K562 (cell line): Measurements from ENCODE around the gene SOX12. TPM values are rescaled to one million over a fixed set of nuclear protein-coding genes. Genes with fewer than 3 reads are reported as not detected.

Experiments
- ATAC-seq: fragments of 200-7000 bp; cut with Tn5 transposase; 3 replicates; pipeline ENCODE4 v1.9.1; 2020; ENCODE audit warnings: moderate library complexity
- BruUV-seq: library from RNA; stranded (reverse); fragments of 400-500 nt; replicated peaks from 2 replicates; lab custom pipeline; 2021; lab: Mats Ljungman, UMichigan
- CTCF ChIA-PET: fragments of 300-600 bp; formaldehyde crosslinking; extraction: SDS; loops from one replicate; lab custom pipeline; 2021; ENCODE audit warnings: low intra/inter-chr PET ratio; lab: Yijun Ruan, JAX
- POLR2A ChIA-PET: fragments of 300-600, 350-650 bp; sonication (Branson Sonifier 250); formaldehyde crosslinking; extraction: SDS; loops from one replicate; lab custom pipeline; 2021; ENCODE audit warnings: antibody characterized with exemption, inconsistent platforms; lab: Yijun Ruan, JAX
- DNase-seq, 4 experiments: peaks; one replicate each; pipeline versions ENCODE4 v3.0.0 to v3.0.0-alpha.2; 2011 to 2018; ENCODE audit warnings: low spot score in 3 of 4, mixed read lengths in 3 of 4; ENCODE audit errors: extremely low read depth in 1 of 4
- FAIRE-seq: peaks from 2 replicates; lab custom pipeline; 2011; peaks lifted over from hg19 to GRCh38; lab: Jason Lieb, UNC
- H2AFZ ChIP-seq: 2 replicates; pipeline ENCODE4 v1.6.0; 2011; ENCODE audit warnings: low read depth, low read length, control low read depth, inconsistent platforms
- H3K27ac ChIP-seq: fragments of 200-600 bp; 3 replicates; pipeline ENCODE4 v1.8.0; 2011; ENCODE audit warnings: low read depth, mild to moderate bottlenecking, control low read depth, inconsistent platforms, low read length, moderate library complexity, mixed read lengths; ENCODE audit errors: extremely low read depth
- H3K27me3 ChIP-seq, 2 experiments: fragments of 300-600 bp in 1 of 2; 2 replicates in 1 of 2; 3 replicates in 1 of 2; pipeline versions ENCODE4 v1.6.0 to v1.8.0; 2011; ENCODE audit warnings: inconsistent platforms in 2 of 2, low read length in 2 of 2, mild to moderate bottlenecking in 1 of 2, mixed read lengths in 1 of 2, moderate library complexity in 1 of 2; ENCODE audit not compliant: control insufficient read depth in 2 of 2, insufficient read depth in 2 of 2
- H3K36me3 ChIP-seq: fragments of 300-600 bp; 3 replicates; pipeline ENCODE4 v1.8.0; 2011; ENCODE audit warnings: mild to moderate bottlenecking, low read length, inconsistent platforms; ENCODE audit not compliant: control insufficient read depth, insufficient read depth
- H3K4me1 ChIP-seq, 2 experiments: fragments of 200-600 bp in 1 of 2; replicated peaks in 1 of 2; 2 replicates in 1 of 2; 3 replicates in 1 of 2; pipeline versions ENCODE4 v1.5.1 to v1.8.0; 2011; ENCODE audit warnings: inconsistent platforms in 2 of 2, low read length in 2 of 2, mild to moderate bottlenecking in 1 of 2, mixed read lengths in 1 of 2, moderate library complexity in 1 of 2; ENCODE audit not compliant: control insufficient read depth in 2 of 2, insufficient read depth in 2 of 2
- H3K4me2 ChIP-seq: 2 replicates; pipeline ENCODE4 v1.6.1; 2011; ENCODE audit warnings: low read length, control low read depth, inconsistent platforms, mixed read lengths; ENCODE audit not compliant: insufficient read depth
- H3K4me3 ChIP-seq: fragments of 200-600 bp; sonication (generic), shearing (Covaris generic); 2 replicates; pipeline ENCODE4 v1.5.1; 2016; ENCODE audit warnings: control low read depth, inconsistent platforms
- H3K79me2 ChIP-seq: fragments of 200-600 bp; 3 replicates; pipeline ENCODE4 v1.8.0; 2011; ENCODE audit warnings: low read length, inconsistent platforms; ENCODE audit not compliant: control insufficient read depth, insufficient read depth
- H3K9ac ChIP-seq, 2 experiments: 2 replicates each; pipeline versions ENCODE4 v1.6.0 to v1.6.1; 2011; ENCODE audit warnings: low read depth in 2 of 2, low read length in 2 of 2, control low read depth in 1 of 2, inconsistent platforms in 1 of 2, mild to moderate bottlenecking in 1 of 2, mixed read lengths in 1 of 2; ENCODE audit not compliant: insufficient read depth in 1 of 2
- H3K9me1 ChIP-seq: one replicate; pipeline ENCODE4 v1.6.0; 2011; ENCODE audit warnings: inconsistent platforms, mild to moderate bottlenecking, low read length, moderate library complexity; ENCODE audit not compliant: control insufficient read depth, insufficient read depth
- H3K9me3 ChIP-seq: replicated peaks from 2 replicates; pipeline ENCODE4 v1.5.1; 2011; ENCODE audit warnings: low read depth, low read length, inconsistent platforms; ENCODE audit not compliant: control insufficient read depth, insufficient read depth
- H4K20me1 ChIP-seq: replicated peaks from 2 replicates; pipeline ENCODE4 v1.6.1; 2011; ENCODE audit warnings: low read length, inconsistent platforms, mixed read lengths; ENCODE audit not compliant: control insufficient read depth, insufficient read depth
- ASH1L ChIP-seq: fragments of 450-650 bp; IDR thresholded peaks from 2 replicates; pipeline ENCODE4 v1.6.1; 2018; ENCODE audit warnings: borderline replicate concordance, mild to moderate bottlenecking, low read depth; ENCODE audit not compliant: partially characterized antibody
- BCLAF1 ChIP-seq, 2 experiments: fragments of 450-650 bp in 1 of 2; IDR thresholded peaks; 2 replicates each; pipeline ENCODE4 v1.6.1; 2011 to 2017; ENCODE audit warnings: low read depth in 2 of 2, antibody characterized with exemption in 1 of 2, borderline replicate concordance in 1 of 2, low read length in 1 of 2, mild to moderate bottlenecking in 1 of 2, mixed read lengths in 1 of 2; ENCODE audit not compliant: control insufficient read depth in 1 of 2
- BRD4 ChIP-seq: fragments of 200-600 bp; sonication (generic); IDR thresholded peaks from 2 replicates; pipeline ENCODE4 v1.6.1; 2017; ENCODE audit warnings: inconsistent platforms
- CBX1 ChIP-seq: sonication (generic); IDR thresholded peaks from 2 replicates; pipeline ENCODE4 v1.6.1; 2016; ENCODE audit warnings: antibody characterized with exemption, low read depth, mild to moderate bottlenecking
- CREM ChIP-seq: IDR thresholded peaks from 2 replicates; pipeline ENCODE4 v1.6.1; 2014; ENCODE audit warnings: antibody characterized with exemption, low read depth
- FIP1L1 ChIP-seq: fragments of 200-400 bp; formaldehyde crosslinking; IDR thresholded peaks from 2 replicates; pipeline ENCODE4 v1.6.1; 2018; ENCODE audit warnings: mild to moderate bottlenecking, low read depth, low read length; ENCODE audit not compliant: poor library complexity, severe bottlenecking
- HDAC8 ChIP-seq: fragments of 450-650 bp; IDR thresholded peaks from 2 replicates; pipeline ENCODE4 v1.6.1; 2016; ENCODE audit warnings: mild to moderate bottlenecking, missing genetic modification characterization, moderate library complexity, missing compliant biosample characterization
- IRF2 ChIP-seq: sonication (generic); formaldehyde crosslinking; IDR thresholded peaks from 2 replicates; pipeline ENCODE4 v1.8.1; 2022; ENCODE audit warnings: mild to moderate bottlenecking, missing genetic modification reagents
- KLF1 ChIP-seq: fragments of 450-650 bp; IDR thresholded peaks from 2 replicates; pipeline ENCODE4 v1.6.1; 2016; ENCODE audit warnings: missing genetic modification characterization, missing compliant biosample characterization
- POLR2A ChIP-seq: fragments of 450-650 bp; conservative IDR thresholded peaks from 2 replicates; pipeline ENCODE4 v1.6.1; 2016
- POU5F1 ChIP-seq: fragments of 150-350 bp; IDR thresholded peaks from 2 replicates; pipeline ENCODE4 v1.6.1; 2014; ENCODE audit warnings: borderline replicate concordance, low read length, low read depth, mild to moderate bottlenecking; ENCODE audit not compliant: partially characterized antibody
- RNF2 ChIP-seq: sonication (generic); IDR thresholded peaks from 2 replicates; pipeline ENCODE4 v1.6.1; 2016
- SNAPC5 ChIP-seq: fragments of 250-450 bp; sonication (Bioruptor Pico); IDR thresholded peaks from 2 replicates; pipeline ENCODE4 v1.8.0; 2021; ENCODE audit warnings: moderate library complexity, mild to moderate bottlenecking, inconsistent platforms
- TRIM24 ChIP-seq, 2 experiments: fragments of 450-650 bp; IDR thresholded peaks; 2 replicates each; pipeline ENCODE4 v1.6.1; 2016
- ZNF445 ChIP-seq: fragments of 250-450 bp; sonication (Bioruptor Pico); IDR thresholded peaks from 2 replicates; pipeline ENCODE4 v1.4.0; 2020; ENCODE audit warnings: low read depth, mild to moderate bottlenecking, moderate library complexity
- ZNF589 ChIP-seq: fragments of 200-800 bp; sonication (Bioruptor generic); IDR thresholded peaks from 2 replicates; pipeline ENCODE4 v1.6.1; 2016; ENCODE audit warnings: low read depth, missing genetic modification characterization, missing compliant biosample characterization
- ZNF696 ChIP-seq: fragments of 250-450 bp; sonication (Bioruptor Pico); conservative IDR thresholded peaks from 2 replicates; pipeline ENCODE4 v1.4.0; 2020; ENCODE audit warnings: mild to moderate bottlenecking, moderate library complexity
- ZNF740 ChIP-seq, 3 experiments: fragments of 200-800 bp in 1 of 3; sonication (Bioruptor generic) in 1 of 3; sonication (generic) in 1 of 3; formaldehyde crosslinking in 1 of 3; IDR thresholded peaks; 2 replicates each; pipeline versions ENCODE4 v1.6.1 to v1.8.0; 2016 to 2022; ENCODE audit warnings: mild to moderate bottlenecking in 2 of 3, missing compliant biosample characterization in 2 of 3, missing genetic modification characterization in 2 of 3, missing genetic modification reagents in 1 of 3
- WGBS: fragments of 100-300 bp; shearing (Covaris generic); methylation state at CpG from one replicate; pipeline ENCODE4 v1.1.6; 2016; ENCODE audit warnings: low coverage, mixed read lengths; ENCODE audit not compliant: insufficient coverage; ENCODE audit errors: missing lambda C conversion rate; 5-methylcytosine and 5-hydroxymethylcytosine counted together
- in situ Hi-C: fragments of 300-500 bp; cut with MboI; formaldehyde crosslinking; loops from 4 replicates; pipeline ENCODE4 v1.15.0; 2018; ENCODE audit warnings: inconsistent platforms, mixed read lengths
- intact Hi-C: fragments of 100-400 bp; cut with micrococcal nuclease; formaldehyde crosslinking; loops from 2 replicates; pipeline ENCODE4 v1.14.2; 2022
- polyA plus RNA-seq, 8 experiments: library from polyadenylated mRNA; depleted of rRNA in 4 of 8; stranded (reverse) in 5 of 8; unstranded in 3 of 8; fragments of >200 nt; fragmentation: Nextera tagmentation in 2 of 8; fragmentation: Illumina TruSeq in 1 of 8; extraction: Ambion mirVana in 2 of 8; extraction: Trizol in 1 of 8; gene quantifications; 2 replicates each; pipeline versions ENCODE4 v1.2.1 to v1.2.3, GENCODE V29; 2011 to 2014; ENCODE audit warnings: inconsistent platforms in 1 of 8, missing spikeins in 1 of 8
- total RNA-seq, 7 experiments: library from RNA; depleted of rRNA in 6 of 7; stranded (reverse); fragments of >200 nt in 6 of 7; fragmentation: Illumina TruSeq in 2 of 7; extraction: Trizol in 2 of 7; gene quantifications; 2 replicates each; pipeline versions ENCODE4 v1.2.1 to v1.2.3, GENCODE V29; 2011 to 2021; ENCODE audit warnings: low replicate concordance in 1 of 7

Gene SOX12
- total and polyA plus RNA-seq, 9 of the 15 experiments (the other 6 are each of a cell fraction or from before 2014, with no cell fraction given): 0.42 to 26.3 (median 2.6) TPM

- CTCF ChIA-PET: no interaction called here
- Histone ChIP-seq H4K20me1 (peaks cover 13% of the 10 kb centered on the region), H3K27ac (peak overlapping the region; percentile 93), H2AFZ (peak overlapping the region; percentile 63), H3K4me1 (peaks cover 21 to 22% of the 10 kb centered on the region in 2 experiments; a peak in 4 of 5 replicates), H3K9me1 (no peaks in the 10 kb centered on the region), H3K9ac (peak overlapping the region; percentile 91 to 92), H3K4me2 (peak overlapping the region; percentile 95), H3K4me3 (peak overlapping the region; percentile 90), H3K79me2 (peaks cover 47% of the 10 kb centered on the region), H3K27me3 (no peaks in the 10 kb centered on the region), H3K9me3 (no peaks in the 10 kb centered on the region), H3K36me3 (peaks cover 25% of the 10 kb centered on the region; the same call in 2 of the 3 replicates)
- WGBS: 0% methylated on average over 45 of the region's 75 CpGs
- FAIRE-seq (peak; percentile 73), ATAC-seq (peak; percentile 56), DNase-seq (peak; percentile 48 to 70 (median 62))
- intact Hi-C loops (loop anchor here (2.0 kb wide), 1 partner anchor 27 kb away; the partner anchor contains the start of gene SOX12), in situ Hi-C loops (no loop called here)
- BruUV-seq: no TSS peak
- POLR2A ChIA-PET: interaction anchor here (0.6 to 2.5 kb wide), 8 partner anchors 9 to 320 kb away, joined by 3 to 9 read pairs (median 4); partner anchors contain the start of gene DEFB129
- TF ChIP-seq RNF2 (no peak), ZNF445 (CRISPR knock-in tag) (no peak), BCLAF1 (IDR thresholded peaks at IDR 0.05; ENCODE audit: borderline replicate concordance in 1 of 2, control insufficient read depth in 1 of 2, low read depth in 2 of 2, low read length in 1 of 2) (no peak), BRD4 (peak; percentile 1; the same call in 1 of the 2 replicates), CREM (peak; percentile 25), HDAC8 (tag) (no peak), ZNF740 (CRISPR knock-in tag; IDR thresholded peaks at IDR 0.05) (no peak), ZNF740 (tag; IDR thresholded peaks at IDR 0.05) (no peak), KLF1 (tag) (no peak), IRF2 (CRISPR knock-in tag) (no peak), TRIM24 (IDR thresholded peaks at IDR 0.05) (peak in 1 of 2 experiments; percentile 18; a peak in 1 of 4 replicates), POU5F1 (no peak), SNAPC5 (CRISPR knock-in tag) (no peak), ZNF589 (CRISPR knock-in tag) (no peak), ASH1L (no peak), FIP1L1 (peak; percentile 28), POLR2A (peak; percentile 62), ZNF696 (CRISPR knock-in tag) (no peak), CBX1 (no peak)
Observed at GRCh38 chr20:297925-298775, 27.2 kb upstream of the SOX12 start.
